H9 (cell line): ENCODE results near the gene SPATA31E1. TPM values are rescaled to one million over a fixed set of nuclear protein-coding genes. Genes with fewer than 3 reads are reported as not detected.

Experiments
- DNase-seq: peaks from one replicate; pipeline ENCODE4 v3.0.0-alpha.2; 2017
- H2AFZ ChIP-seq: one replicate; pipeline ENCODE4 v1.6.1; 2013; ENCODE audit warnings: mild to moderate bottlenecking, low read length, control low read depth, moderate library complexity
- H2AK5ac ChIP-seq: 2 replicates; pipeline ENCODE4 v1.6.1; 2013; ENCODE audit warnings: low read length, control low read depth, mixed read lengths; ENCODE audit not compliant: insufficient read length
- H2BK120ac ChIP-seq: one replicate; pipeline ENCODE4 v1.6.1; 2013; ENCODE audit warnings: low read depth, mild to moderate bottlenecking, low read length, control low read depth, inconsistent platforms; ENCODE audit not compliant: poor library complexity, severe bottlenecking
- H2BK12ac ChIP-seq: 2 replicates; pipeline ENCODE4 v1.6.1; 2013; ENCODE audit warnings: low read length, control low read depth, mixed read lengths, low read depth; ENCODE audit not compliant: insufficient read length
- H2BK15ac ChIP-seq: 2 replicates; pipeline ENCODE4 v1.6.1; 2013; ENCODE audit warnings: low read depth, low read length, control low read depth
- H2BK20ac ChIP-seq: one replicate; pipeline ENCODE4 v1.6.1; 2013; ENCODE audit warnings: low read depth, mild to moderate bottlenecking, low read length, control low read depth, inconsistent platforms; ENCODE audit not compliant: poor library complexity, severe bottlenecking
- H2BK5ac ChIP-seq: 2 replicates; pipeline ENCODE4 v1.6.1; 2013; ENCODE audit warnings: low read length, control low read depth, mixed read lengths; ENCODE audit not compliant: insufficient read length
- H3K14ac ChIP-seq: 2 replicates; pipeline ENCODE4 v1.6.1; 2013; ENCODE audit warnings: low read length, control low read depth; ENCODE audit not compliant: insufficient read depth
- H3K18ac ChIP-seq: 2 replicates; pipeline ENCODE4 v1.6.1; 2013; ENCODE audit warnings: low read depth, mild to moderate bottlenecking, mixed read lengths, low read length, control low read depth; ENCODE audit not compliant: insufficient read length
- H3K23ac ChIP-seq: 2 replicates; pipeline ENCODE4 v1.6.1; 2013; ENCODE audit warnings: low read length, control low read depth, mixed read lengths, low read depth; ENCODE audit not compliant: insufficient read length
- H3K23me2 ChIP-seq: 2 replicates; pipeline ENCODE4 v1.6.1; 2013; ENCODE audit warnings: low read depth, mild to moderate bottlenecking, mixed read lengths, low read length, control low read depth; ENCODE audit not compliant: insufficient read length, poor library complexity, severe bottlenecking
- H3K27ac ChIP-seq: 2 replicates; pipeline ENCODE4 v1.5.1; 2013; ENCODE audit warnings: low read length, control low read depth, mixed read lengths, low read depth; ENCODE audit not compliant: insufficient read length
- H3K27me3 ChIP-seq: 2 replicates; pipeline ENCODE4 v1.6.1; 2013; ENCODE audit warnings: low read length, control low read depth, inconsistent platforms; ENCODE audit not compliant: insufficient read depth
- H3K4ac ChIP-seq: 2 replicates; pipeline ENCODE4 v1.6.1; 2013; ENCODE audit warnings: low read depth, mild to moderate bottlenecking, control low read depth, inconsistent platforms, low read length, moderate library complexity
- H3K4me1 ChIP-seq: 2 replicates; pipeline ENCODE4 v1.6.1; 2013; ENCODE audit warnings: low read length, control low read depth, inconsistent platforms; ENCODE audit not compliant: insufficient read depth
- H3K4me2 ChIP-seq: 2 replicates; pipeline ENCODE4 v1.6.1; 2013; ENCODE audit warnings: low read length, control low read depth, mixed read lengths; ENCODE audit not compliant: insufficient read length, insufficient read depth
- H3K56ac ChIP-seq: 2 replicates; pipeline ENCODE4 v1.6.1; 2013; ENCODE audit warnings: low read depth, mild to moderate bottlenecking, mixed read lengths, low read length, control low read depth; ENCODE audit not compliant: insufficient read length
- H3K79me1 ChIP-seq: 2 replicates; pipeline ENCODE4 v1.6.1; 2013; ENCODE audit warnings: low read depth, mild to moderate bottlenecking, moderate library complexity, low read length, control low read depth, inconsistent platforms; ENCODE audit not compliant: insufficient read depth, poor library complexity, severe bottlenecking
- H3K79me2 ChIP-seq: 2 replicates; pipeline ENCODE4 v1.6.1; 2013; ENCODE audit warnings: low read length, control low read depth, inconsistent platforms; ENCODE audit not compliant: insufficient read depth
- H3K9ac ChIP-seq: 2 replicates; pipeline ENCODE4 v1.6.1; 2013; ENCODE audit warnings: low read length, control low read depth, mixed read lengths; ENCODE audit not compliant: insufficient read length; ENCODE audit errors: extremely low read depth
- H3K9me3 ChIP-seq: one replicate; pipeline ENCODE4 v1.6.1; 2013; ENCODE audit warnings: low read depth, low read length, inconsistent platforms; ENCODE audit not compliant: control insufficient read depth
- H3T11ph ChIP-seq: one replicate; pipeline ENCODE4 v1.6.1; 2013; ENCODE audit warnings: mild to moderate bottlenecking, low read length, control low read depth, inconsistent platforms
- H4K20me1 ChIP-seq: one replicate; pipeline ENCODE4 v1.6.1; 2013; ENCODE audit not compliant: control insufficient read depth, insufficient read length, insufficient read depth
- H4K5ac ChIP-seq: 2 replicates; pipeline ENCODE4 v1.6.1; 2013; ENCODE audit warnings: low read depth, mild to moderate bottlenecking, mixed read lengths, low read length, control low read depth; ENCODE audit not compliant: insufficient read length
- H4K8ac ChIP-seq: replicated peaks from 2 replicates; pipeline ENCODE4 v1.6.1; 2013; ENCODE audit warnings: low read length, control low read depth, mixed read lengths, low read depth; ENCODE audit not compliant: insufficient read length
- H4K91ac ChIP-seq: 2 replicates; pipeline ENCODE4 v1.6.1; 2013; ENCODE audit warnings: low read depth, mild to moderate bottlenecking, moderate library complexity, mixed read lengths, low read length, control low read depth; ENCODE audit not compliant: insufficient read length
- H3K27ac Mint-ChIP-seq, 3 experiments: 2 replicates in 2 of 3; 3 replicates in 1 of 3; pipeline ENCODE4 v1.8.0; 2020 to 2021; ENCODE audit warnings: mixed read lengths in 3 of 3, mild to moderate bottlenecking in 1 of 3, moderate library complexity in 1 of 3
- H3K27me3 Mint-ChIP-seq: 2 replicates; pipeline ENCODE4 v1.8.0; 2021; ENCODE audit warnings: low read depth, mild to moderate bottlenecking, moderate library complexity, mixed read lengths
- H3K36me3 Mint-ChIP-seq, 3 experiments: 2 replicates in 2 of 3; 3 replicates in 1 of 3; pipeline ENCODE4 v1.8.0; 2020 to 2021; ENCODE audit warnings: low read depth in 3 of 3, mixed read lengths in 3 of 3; ENCODE audit not compliant: insufficient read depth in 1 of 3
- H3K4me1 Mint-ChIP-seq, 2 experiments: 2 replicates each; pipeline ENCODE4 v1.8.0; 2020; ENCODE audit warnings: mixed read lengths in 2 of 2
- H3K4me3 Mint-ChIP-seq, 2 experiments: 2 replicates in 1 of 2; 3 replicates in 1 of 2; pipeline ENCODE4 v1.8.0; 2020 to 2021; ENCODE audit warnings: mild to moderate bottlenecking in 2 of 2, mixed read lengths in 2 of 2, moderate library complexity in 1 of 2
- H3K9me3 Mint-ChIP-seq, 2 experiments: 2 replicates in 1 of 2; 3 replicates in 1 of 2; pipeline ENCODE4 v1.8.0; 2020; ENCODE audit warnings: mild to moderate bottlenecking in 2 of 2, mixed read lengths in 2 of 2, moderate library complexity in 1 of 2
- WGBS: extraction: QIAGEN DNeasy Blood & Tissue Kit; methylation state at CpG from one replicate; pipeline ENCODE4 v1.1.7; 2013; ENCODE audit warnings: missing lambda C conversion rate, low lambda C conversion rate, mixed read lengths; ENCODE audit not compliant: insufficient read length; ENCODE audit errors: extremely low coverage; 5-methylcytosine and 5-hydroxymethylcytosine counted together
- total RNA-seq: library from RNA; stranded (reverse); gene quantifications from 2 replicates; pipeline ENCODE4 v1.2.1, GENCODE V29; 2021
- TF ChIP-seq, protein P1 (sequence below): fragments of 200-600 bp; sonication (generic); conservative IDR thresholded peaks from 3 replicates; pipeline ENCODE4 v1.8.0; 2021; ENCODE audit warnings: antibody characterized with exemption, mild to moderate bottlenecking

The SPATA31E1 gene
- total RNA-seq, 1 experiment from 2014 or later: 0.09 TPM

DNA sequence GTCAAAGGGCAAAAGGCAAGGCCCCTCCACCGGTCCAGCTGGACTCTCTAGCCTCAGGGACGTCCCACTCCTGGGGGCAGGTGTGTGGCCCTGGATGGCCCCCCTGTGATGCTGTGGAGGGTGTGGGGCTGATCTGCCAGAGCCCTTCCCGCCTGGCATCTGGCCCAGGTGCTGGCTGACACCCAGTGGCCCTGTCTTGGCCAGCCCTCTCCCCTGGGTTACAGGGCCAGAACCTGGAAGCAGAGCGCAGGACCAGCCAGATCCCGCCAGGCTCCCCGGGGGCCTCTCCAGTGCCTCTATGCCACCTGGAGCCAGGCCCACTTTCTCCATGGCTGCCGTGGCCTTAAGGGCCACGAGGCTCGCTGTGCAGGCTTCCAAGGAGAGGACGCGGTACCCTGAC is 22.9 kb upstream of the SPATA31E1 start:
- Histone ChIP-seq H3K4ac (no peak overlapping the region), H3K4me1 (peaks cover 4% of the 10 kb centered on the region), H3K9ac (no peak overlapping the region), H2BK5ac (no peak overlapping the region), H2BK20ac (no peak overlapping the region), H2BK12ac (no peak overlapping the region), H3K56ac (no peak overlapping the region), H3K79me2 (no peaks in the 10 kb centered on the region), H3K18ac (no peak overlapping the region), H3K27me3 (no peaks in the 10 kb centered on the region), H3K14ac (no peak overlapping the region), H2AFZ (no peak overlapping the region), H3K23me2 (no peaks in the 10 kb centered on the region), H4K8ac (no peak overlapping the region), H3K9me3 (no peaks in the 10 kb centered on the region), H3T11ph (no peak overlapping the region), H4K20me1 (no peaks in the 10 kb centered on the region), H3K23ac (no peak overlapping the region), H3K4me2 (no peak overlapping the region), H4K91ac (no peak overlapping the region), H4K5ac (no peak overlapping the region), H2BK120ac (no peak overlapping the region), H3K27ac (no peak overlapping the region), H2AK5ac (no peak overlapping the region), H2BK15ac (no peak overlapping the region), H3K79me1 (no peaks in the 10 kb centered on the region)
- Mint-ChIP-seq H3K27me3 (peaks cover 2% of the 10 kb centered on the region; the same call in 1 of the 2 replicates), H3K9me3 (peaks cover 11 to 20% of the 10 kb centered on the region in 2 experiments), H3K27ac (no peak overlapping the region), H3K4me3 (no peak overlapping the region), H3K36me3 (peaks cover 7 to 23% (median 17%) of the 10 kb centered on the region in 3 experiments; a peak in 6 of 7 replicates), H3K4me1 (peaks cover 15 to 16% of the 10 kb centered on the region in 2 experiments)
- WGBS: no CpG with 5 or more reads among the region's 11 CpGs
- DNase-seq: no peak
- TF ChIP-seq, protein P1, sequence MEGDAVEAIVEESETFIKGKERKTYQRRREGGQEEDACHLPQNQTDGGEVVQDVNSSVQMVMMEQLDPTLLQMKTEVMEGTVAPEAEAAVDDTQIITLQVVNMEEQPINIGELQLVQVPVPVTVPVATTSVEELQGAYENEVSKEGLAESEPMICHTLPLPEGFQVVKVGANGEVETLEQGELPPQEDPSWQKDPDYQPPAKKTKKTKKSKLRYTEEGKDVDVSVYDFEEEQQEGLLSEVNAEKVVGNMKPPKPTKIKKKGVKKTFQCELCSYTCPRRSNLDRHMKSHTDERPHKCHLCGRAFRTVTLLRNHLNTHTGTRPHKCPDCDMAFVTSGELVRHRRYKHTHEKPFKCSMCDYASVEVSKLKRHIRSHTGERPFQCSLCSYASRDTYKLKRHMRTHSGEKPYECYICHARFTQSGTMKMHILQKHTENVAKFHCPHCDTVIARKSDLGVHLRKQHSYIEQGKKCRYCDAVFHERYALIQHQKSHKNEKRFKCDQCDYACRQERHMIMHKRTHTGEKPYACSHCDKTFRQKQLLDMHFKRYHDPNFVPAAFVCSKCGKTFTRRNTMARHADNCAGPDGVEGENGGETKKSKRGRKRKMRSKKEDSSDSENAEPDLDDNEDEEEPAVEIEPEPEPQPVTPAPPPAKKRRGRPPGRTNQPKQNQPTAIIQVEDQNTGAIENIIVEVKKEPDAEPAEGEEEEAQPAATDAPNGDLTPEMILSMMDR: no peak
